DMS153 treated with DMSO at 0.1 percent for 48 hours (cell line): ENCODE data around the gene SLC30A7.
A peak's percentile ranks its signal among the peaks of the same experiment; 100 is the strongest.

Experiments used
- DNase-seq: peaks from one replicate; lab custom pipeline; 2025; ENCODE audit not compliant: unreplicated experiment; lab: John Stamatoyannopoulos, UW

SLC30A7 gene

GRCh38 chr1:100971021-100971420 lies 75.1 kb downstream of the SLC30A7 start:
- DNase-seq: no peak

DNA sequence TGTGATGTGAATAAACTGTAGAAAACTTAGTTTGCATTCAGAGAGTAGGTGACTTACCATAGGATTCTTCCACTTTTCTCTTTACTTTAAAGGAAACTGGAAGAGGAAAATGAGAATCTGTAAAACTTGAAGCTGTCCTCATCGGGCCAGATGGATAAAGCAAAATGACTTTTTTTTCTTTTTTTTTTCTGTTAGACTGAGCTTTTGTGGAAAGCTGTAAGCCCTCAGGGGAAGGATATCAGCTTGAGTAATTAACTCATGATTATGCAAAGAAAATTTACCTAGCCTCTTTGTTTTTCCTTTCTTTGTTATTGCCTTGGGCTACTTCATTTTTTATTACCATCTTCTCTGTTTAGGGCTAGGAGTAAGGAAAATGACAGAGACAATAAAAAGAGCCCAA lies 76.3 kb downstream of the SLC30A7 start:
- DNase-seq: no peak

- DNase-seq: no peak
These were observed 81.0 kb downstream of the SLC30A7 start for GRCh38 chr1:100976936-100977335.

GRCh38 chr1:100979631-100980030 lies 83.7 kb downstream of the SLC30A7 start:
- DNase-seq: no peak

DNA sequence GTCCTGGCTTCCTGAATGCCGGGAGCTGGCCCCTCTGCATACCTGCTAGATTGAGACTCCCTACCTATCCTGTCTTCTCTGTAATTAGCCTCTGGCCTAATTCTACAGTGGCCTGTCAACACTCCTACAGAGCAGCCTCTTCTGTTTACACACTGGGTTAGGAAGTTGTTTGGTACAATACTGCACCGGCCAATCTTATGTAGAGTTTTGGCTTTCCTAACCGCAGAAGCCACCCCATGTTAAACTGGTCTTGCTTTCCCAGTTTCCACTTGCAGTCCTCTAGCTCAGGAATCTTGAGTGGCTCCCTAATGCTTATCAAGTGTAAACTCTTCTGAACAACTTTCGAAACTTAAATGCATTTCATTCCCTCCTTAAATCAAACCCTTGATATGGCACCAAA lies 86.9 kb downstream of the SLC30A7 start:
- no peak for DNase-seq

GRCh38 chr1:100988121-100988520 lies 92.2 kb downstream of the SLC30A7 start:
- no peak for DNase-seq

DNA sequence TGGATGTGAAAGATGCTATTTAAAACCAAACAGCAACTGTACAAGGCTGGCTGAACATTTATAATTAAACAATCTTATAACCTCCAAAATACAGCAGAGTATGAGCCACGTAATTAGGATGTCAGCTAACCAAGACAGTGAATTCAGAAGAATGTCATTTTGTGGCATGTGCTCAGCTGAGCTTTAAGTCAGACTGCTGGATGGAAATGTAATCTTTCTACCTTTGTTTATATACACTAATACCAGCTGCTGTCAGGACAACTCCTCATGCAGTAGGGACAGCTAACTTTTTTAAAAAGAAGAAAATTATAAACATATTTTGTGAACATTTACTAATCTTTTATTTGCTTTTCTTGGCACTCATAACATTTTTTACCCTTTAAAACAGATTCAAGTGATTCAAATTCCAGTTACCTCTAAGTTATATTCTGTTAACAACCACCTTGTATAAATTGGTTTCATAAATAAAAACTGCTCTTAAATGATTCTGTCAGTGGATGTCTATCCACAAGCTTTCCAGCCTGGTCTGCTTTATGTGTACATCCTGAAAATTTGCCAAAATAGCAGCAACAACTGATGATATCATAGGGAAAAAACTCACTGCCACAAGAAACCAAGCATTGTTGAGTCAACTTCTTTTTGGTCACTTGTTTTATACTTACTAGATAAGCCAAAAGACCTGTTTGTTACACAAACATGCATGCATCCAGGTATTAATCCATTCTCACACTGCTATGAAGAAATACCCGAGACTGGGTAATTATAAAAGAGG lies 93.6 kb downstream of the SLC30A7 start:
- DNase-seq: no peak

DNA sequence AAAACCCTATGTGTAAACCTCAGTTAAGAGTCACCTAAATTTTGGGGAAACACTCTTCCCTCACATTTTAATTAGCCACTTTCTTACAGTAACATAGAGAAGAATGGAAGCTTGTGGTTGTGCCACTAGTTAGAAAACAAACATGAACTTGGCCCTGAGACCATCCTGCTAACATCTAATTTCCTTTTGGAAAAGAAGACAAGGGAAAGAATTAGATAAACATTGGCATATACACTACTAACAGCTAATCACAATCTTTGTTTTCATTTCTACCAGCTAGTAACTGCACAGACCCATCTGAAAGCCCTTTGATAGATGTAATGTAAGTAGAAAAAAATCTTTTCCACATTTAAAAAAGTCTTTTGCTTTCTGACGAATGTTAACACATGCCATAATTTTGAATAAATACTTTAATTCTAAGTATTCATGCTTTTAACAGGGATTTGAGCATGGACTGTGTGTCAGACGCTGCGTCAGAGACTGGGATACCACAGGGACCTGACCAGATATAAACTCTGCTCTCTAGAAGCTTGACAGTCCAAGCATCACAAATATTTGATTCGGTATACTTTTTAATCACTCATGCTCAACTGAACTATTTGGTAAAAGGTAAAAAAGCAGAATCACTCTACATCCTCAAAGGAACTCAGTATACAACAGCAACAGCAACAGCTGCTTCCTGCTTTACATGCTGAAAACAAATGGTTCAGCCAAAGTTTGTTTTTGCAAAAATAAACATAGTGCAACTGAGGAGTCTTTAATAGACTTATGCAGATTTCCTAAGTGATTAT lies 99.5 kb downstream of the SLC30A7 start:
- DNase-seq: no peak

- no peak for DNase-seq
These were observed 102.5 kb downstream of the SLC30A7 start for GRCh38 chr1:100998426-100998825.

GRCh38 chr1:101000131-101000873 lies 104.4 kb downstream of the SLC30A7 start:
- DNase-seq: no peak

GRCh38 chr1:101002551-101002950 lies 106.7 kb downstream of the SLC30A7 start:
- no peak for DNase-seq

DNA sequence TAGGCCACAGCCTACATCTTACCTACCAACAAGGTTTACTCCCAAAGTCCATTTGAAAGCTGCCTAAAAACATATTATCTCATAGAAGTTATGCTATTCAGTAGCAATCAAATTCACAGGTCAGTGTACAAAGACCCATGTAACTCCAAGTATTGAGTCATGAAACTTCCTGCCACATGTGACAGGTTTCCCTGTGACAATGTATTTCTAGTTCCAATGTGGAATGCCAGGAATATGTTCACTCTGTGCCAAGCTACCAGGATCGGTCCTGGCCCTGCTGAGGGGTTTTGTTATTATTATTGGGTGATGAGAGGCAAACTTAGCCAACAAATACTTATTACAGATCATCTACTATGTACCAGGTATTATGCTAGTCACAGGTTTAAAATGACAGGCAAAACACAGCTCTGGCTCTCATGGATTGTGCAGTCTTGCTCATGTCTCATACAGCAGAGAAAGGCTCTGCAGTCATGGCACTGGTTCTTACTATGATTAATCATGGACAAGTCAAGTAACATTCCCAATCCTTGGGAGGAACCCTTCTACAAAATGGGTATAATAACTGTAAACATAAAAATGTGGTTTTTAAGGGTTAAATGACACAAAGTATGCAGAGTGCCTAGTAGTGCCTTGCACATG lies 107.2 kb downstream of the SLC30A7 start:
- DNase-seq: no peak

DNA sequence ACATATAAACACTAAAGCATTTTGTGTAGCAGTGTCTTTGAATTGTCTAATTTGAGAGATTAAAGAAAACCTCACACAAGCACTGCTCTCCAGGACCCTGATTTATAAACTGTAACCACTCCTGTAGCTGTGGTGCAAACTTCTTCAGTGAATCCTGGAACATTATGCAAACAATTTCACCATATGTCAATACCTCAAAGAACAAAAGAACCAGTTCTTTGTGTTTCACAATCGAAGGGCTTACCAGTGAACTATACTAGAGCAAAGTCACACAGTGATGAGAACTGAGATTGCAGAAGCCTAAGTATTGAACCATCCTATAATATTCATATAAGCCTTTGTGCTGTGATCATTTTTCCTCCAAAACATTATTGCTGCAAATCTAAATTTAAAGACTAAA lies 108.2 kb downstream of the SLC30A7 start:
- no peak for DNase-seq

DNA sequence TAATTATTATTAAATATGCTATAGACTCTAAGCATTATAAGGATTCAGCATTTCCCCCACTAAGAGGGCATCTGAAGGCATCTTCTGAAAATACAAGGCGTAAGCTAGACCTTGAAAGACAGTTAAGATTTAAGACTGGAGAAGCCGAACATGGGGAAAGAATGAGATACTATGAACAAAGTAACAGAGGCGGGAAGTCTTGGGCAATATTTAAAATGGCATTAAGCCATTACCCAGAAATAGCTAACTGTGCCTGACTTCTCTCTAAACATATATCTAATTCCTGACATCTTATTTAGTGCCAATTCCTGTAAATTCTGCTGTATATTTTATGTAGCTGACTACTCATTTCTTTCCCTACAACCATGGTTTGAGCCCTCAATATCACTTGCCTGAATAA lies 108.8 kb downstream of the SLC30A7 start:
- DNase-seq: no peak

DNA sequence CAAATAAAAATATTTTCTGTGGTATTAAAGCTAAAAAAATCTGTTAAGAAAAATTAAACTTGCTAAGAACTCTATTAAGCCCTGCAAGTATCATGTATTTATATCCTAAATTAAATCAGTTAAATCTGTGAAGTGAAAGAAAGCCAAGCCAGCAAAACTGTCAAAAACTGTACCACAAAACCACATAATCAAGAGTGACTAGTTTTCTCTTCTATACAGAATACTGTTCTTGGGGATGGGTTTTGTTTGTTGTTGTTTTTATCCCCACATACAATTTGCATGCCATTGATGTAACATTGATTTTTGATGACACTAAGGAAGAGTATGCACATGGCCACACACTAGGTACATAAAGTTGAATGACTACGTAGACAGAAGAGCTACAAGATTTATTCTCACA lies 109.3 kb downstream of the SLC30A7 start:
- DNase-seq: no peak

DNA sequence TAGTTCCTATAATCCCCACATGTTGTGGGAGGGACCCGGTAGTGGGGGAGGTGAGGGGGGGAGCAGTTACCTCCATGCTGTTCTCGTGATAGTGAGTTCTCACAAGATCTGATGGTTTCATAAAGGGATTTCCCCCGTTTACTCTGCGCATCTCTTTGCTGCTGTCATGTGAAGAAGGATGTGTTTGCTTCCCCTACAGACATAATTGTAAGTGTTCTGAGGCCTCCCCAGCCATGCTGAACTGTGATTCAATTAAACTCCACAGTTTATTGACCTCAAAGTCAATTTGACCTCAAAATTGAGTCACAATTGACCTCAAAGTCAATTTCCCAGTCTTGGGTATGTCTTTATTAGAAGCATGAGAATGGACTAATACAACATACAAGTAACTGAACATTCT lies 110.0 kb downstream of the SLC30A7 start:
- no peak for DNase-seq

- DNase-seq: no peak
These were observed 110.7 kb downstream of the SLC30A7 start for GRCh38 chr1:101006553-101006952.

DNA sequence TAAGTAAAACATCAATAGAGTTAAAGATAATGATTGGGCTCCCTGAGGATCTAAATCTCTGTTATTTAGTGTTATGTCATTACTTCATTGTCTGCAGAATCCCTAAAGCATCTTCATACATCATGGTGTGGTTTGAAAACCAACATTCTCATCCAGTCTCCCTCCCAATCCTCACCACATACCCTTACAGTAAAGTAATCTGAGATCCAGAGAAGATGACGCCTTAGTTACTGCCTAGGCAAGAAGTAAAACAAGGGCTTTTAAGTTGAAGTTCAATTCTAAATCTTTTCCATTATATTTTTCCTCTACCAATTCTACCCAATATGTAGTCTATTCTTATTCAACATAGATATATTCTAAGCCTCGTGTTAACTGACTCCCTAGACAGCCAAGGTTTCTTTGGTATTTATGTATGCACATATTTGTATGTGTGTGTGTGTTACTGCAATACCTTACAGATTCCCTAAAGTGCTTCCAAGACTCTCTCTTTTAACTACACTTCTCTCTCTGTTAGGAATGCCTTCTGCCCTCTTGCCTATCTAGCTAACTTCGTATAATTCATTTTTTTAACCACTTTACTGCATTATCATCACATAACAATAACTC lies 112.4 kb downstream of the SLC30A7 start:
- no peak for DNase-seq

- DNase-seq: no peak
These were observed 117.9 kb downstream of the SLC30A7 start for GRCh38 chr1:101013776-101014175.

- no peak for DNase-seq
These were observed 121.6 kb downstream of the SLC30A7 start for GRCh38 chr1:101017448-101017847.

- peak; percentile 51 for DNase-seq
These were observed 126.4 kb downstream of the SLC30A7 start for GRCh38 chr1:101022294-101022693.
